Measurements from ENCODE around the gene WDR45B. TPM values are rescaled to one million over a fixed set of nuclear protein-coding genes. Genes with fewer than 3 reads are reported as not detected.

The WDR45B gene
- total RNA-seq, 1 experiment from 2014 or later, result 110 TPM

- Histone ChIP-seq H3K9me3 (no peaks in the 10 kb centered on the region), H3K36me3 (peaks cover 17% of the 10 kb centered on the region), H3K4me3 (peak overlapping the region; percentile 41), H3K27me3 (no peaks in the 10 kb centered on the region)
- DNase-seq, result peak; percentile 27
Observed at GRCh38 chr17:82648742-82649331, 593 bp upstream of the WDR45B start.

GRCh38 chr17:82647593-82648164, 565 bp downstream of the WDR45B start:
- Histone ChIP-seq H3K36me3 (peaks cover 28% of the 10 kb centered on the region), H3K4me3 (peak overlapping the region; percentile 100), H3K27me3 (no peaks in the 10 kb centered on the region), H3K9me3 (no peaks in the 10 kb centered on the region)
- peak; percentile 55 for DNase-seq

DNA sequence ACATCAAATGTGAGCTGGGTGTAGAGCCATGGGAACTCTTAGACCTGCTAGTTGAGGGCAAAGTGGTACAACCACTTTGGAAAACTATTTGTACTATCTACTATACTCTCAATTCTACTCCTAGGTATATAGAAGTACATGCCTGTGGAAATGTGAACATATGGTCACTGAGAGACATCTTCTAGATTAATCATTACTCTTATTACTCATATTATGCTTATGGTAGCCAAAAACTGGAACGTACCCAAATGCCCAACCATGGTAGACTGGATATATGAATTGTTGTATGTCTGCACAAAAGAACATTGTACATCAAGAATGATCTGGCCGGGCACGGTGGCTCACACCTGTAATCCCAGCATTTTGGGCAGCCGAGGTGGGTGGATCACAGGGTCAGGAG, 2.7 kb downstream of the WDR45B start:
- DNase-seq, result no peak
- H3K4me3 ChIP-seq, result no peak overlapping the region
- H3K36me3 ChIP-seq, result peaks cover 48% of the 10 kb centered on the region
- no peaks in the 10 kb centered on the region for H3K27me3 ChIP-seq
- no peaks in the 10 kb centered on the region for H3K9me3 ChIP-seq

- H3K27me3 ChIP-seq, result no peaks in the 10 kb centered on the region
- no peak overlapping the region for H3K4me3 ChIP-seq
- peaks cover 56% of the 10 kb centered on the region for H3K36me3 ChIP-seq
- no peaks in the 10 kb centered on the region for H3K9me3 ChIP-seq
- DNase-seq, result no peak
Observed at GRCh38 chr17:82644148-82644547, 4.1 kb downstream of the WDR45B start.

DNA sequence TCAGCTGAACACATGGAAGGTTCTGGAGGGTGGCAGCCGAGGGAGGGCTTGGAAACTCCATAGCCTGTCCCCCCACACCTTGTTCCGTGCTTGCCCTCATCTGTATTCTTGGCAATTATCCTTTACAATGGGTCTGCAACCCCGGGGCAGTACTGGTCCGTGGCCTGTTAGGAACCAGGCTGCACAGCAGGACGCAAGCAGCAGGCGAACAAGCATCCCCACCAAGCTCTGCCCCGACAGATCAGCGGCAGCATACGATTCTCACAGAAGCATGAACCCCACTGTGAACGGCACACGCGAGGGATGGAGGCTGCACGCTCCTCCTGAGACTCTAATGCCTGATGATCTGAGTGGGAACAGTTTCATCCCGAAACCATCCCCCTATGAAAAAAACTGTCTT, 6.2 kb downstream of the WDR45B start:
- DNase-seq, result no peak
- Histone ChIP-seq H3K9me3 (no peaks in the 10 kb centered on the region), H3K27me3 (no peaks in the 10 kb centered on the region), H3K36me3 (peaks cover 67% of the 10 kb centered on the region), H3K4me3 (no peak overlapping the region)

DNA sequence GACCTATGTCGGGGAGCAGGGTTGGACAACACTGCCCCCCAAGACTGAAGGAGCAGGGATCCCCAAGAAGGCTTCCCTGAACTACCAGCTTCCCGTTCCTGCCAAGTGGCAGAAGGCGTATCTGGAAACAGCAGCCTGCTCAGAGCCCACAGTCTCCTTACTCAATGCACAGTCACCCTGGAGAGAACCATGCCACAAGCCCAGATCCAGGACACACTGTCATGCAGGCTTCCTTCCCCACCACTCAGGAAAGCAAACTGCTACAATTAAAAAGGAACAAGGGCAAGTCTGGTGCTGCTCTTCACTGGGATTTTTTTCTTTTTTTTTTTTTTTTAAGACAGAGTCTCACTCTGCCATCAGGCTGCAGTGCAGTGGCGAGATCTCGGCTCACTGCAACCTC, 8.2 kb downstream of the WDR45B start:
- Histone ChIP-seq H3K4me3 (no peak overlapping the region), H3K27me3 (no peaks in the 10 kb centered on the region), H3K36me3 (peaks cover 67% of the 10 kb centered on the region), H3K9me3 (no peaks in the 10 kb centered on the region)
- DNase-seq, result no peak

- H3K36me3 ChIP-seq, result peaks cover 68% of the 10 kb centered on the region
- no peak for DNase-seq
Observed at GRCh38 chr17:82639628-82640027, 8.6 kb downstream of the WDR45B start.

GRCh38 chr17:82638183-82638773, 10.0 kb downstream of the WDR45B start:
- no peak overlapping the region for H3K4me3 ChIP-seq
- no peak for DNase-seq
- no peaks in the 10 kb centered on the region for H3K27me3 ChIP-seq
- no peaks in the 10 kb centered on the region for H3K9me3 ChIP-seq
- H3K36me3 ChIP-seq, result peaks cover 65% of the 10 kb centered on the region

More at GRCh38 chr17:82639628-82640027, 8.6 kb downstream of the WDR45B start:
- Histone ChIP-seq H3K9me3 (no peaks in the 10 kb centered on the region), H3K27me3 (no peaks in the 10 kb centered on the region), H3K4me3 (no peak overlapping the region)

DNA sequence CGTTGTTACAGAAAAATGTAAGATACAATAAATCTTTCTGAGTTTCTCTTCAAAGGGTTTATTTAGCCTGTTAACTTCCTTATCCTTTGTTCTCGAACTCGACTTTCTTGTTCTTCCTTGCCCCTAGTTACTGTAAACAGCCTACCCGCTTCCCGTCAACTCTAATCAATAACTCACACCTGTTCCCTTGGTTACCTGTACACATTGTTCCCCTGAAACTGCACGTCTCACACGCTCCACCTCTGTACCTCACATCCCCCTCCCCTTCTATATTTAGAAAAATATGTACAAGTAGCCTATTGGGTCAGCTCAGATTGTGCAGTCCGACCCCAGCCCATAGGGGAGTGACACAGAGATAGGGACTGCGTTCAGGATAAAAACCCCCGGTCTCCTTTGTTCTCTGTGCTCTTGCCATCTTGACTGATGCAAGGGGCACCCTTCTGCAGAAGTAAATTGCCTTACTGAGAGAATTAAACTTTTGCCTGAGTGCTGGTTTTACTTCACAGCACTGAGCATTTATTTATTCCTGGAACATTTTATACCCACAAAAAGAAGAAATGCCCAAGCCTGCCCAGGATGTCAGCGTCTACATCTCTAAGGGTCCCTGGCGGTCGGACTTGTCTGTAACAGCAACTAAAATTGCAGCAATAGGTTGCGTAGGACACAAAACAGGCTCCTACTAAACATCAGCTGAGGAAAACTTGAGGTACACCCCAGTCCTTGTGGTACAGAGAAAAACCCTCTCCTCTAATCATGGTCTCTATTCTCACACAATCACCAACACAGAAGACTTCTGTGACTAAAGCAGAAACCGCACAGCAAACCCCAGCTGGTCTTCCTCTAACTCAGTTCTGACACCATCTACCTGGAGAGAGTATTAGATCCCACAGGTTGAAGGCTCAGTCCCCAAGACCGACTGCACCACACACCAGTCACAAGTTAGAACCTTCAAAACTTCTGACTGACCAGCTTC, 11.3 kb downstream of the WDR45B start:
- H3K27me3 ChIP-seq, result no peaks in the 10 kb centered on the region
- H3K36me3 ChIP-seq, result peaks cover 63% of the 10 kb centered on the region
- no peak for DNase-seq
- H3K9me3 ChIP-seq, result no peaks in the 10 kb centered on the region
- H3K4me3 ChIP-seq, result no peak overlapping the region

GRCh38 chr17:82633343-82633742, 14.9 kb downstream of the WDR45B start:
- DNase-seq, result no peak
- Histone ChIP-seq H3K36me3 (peaks cover 64% of the 10 kb centered on the region), H3K27me3 (no peaks in the 10 kb centered on the region), H3K4me3 (no peak overlapping the region), H3K9me3 (no peaks in the 10 kb centered on the region)

GRCh38 chr17:82632451-82632850, 15.8 kb downstream of the WDR45B start:
- no peaks in the 10 kb centered on the region for H3K27me3 ChIP-seq
- no peak for DNase-seq
- no peak overlapping the region for H3K4me3 ChIP-seq
- H3K9me3 ChIP-seq, result no peaks in the 10 kb centered on the region
- H3K36me3 ChIP-seq, result peaks cover 68% of the 10 kb centered on the region

DNA sequence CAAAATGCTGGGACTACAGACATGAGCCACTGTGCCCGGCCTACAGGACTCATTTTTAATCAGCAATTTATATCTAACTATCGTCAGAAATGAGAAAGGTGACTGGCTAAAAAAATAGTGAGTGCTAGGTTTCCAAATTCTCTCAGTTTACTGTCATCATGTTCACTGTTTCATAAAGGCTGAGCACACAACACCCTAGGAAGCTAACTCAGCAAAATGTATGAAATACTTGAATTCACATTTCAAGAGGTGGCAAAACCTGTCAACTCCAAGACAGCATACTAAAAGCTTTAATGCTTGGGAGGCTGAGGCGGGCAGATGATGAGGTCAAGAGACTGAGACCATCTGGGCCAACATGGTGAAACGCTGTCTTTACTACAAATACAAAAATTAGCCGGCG, 16.7 kb downstream of the WDR45B start:
- no peak overlapping the region for H3K4me3 ChIP-seq
- H3K36me3 ChIP-seq, result peaks cover 74% of the 10 kb centered on the region
- no peaks in the 10 kb centered on the region for H3K9me3 ChIP-seq
- no peaks in the 10 kb centered on the region for H3K27me3 ChIP-seq
- DNase-seq, result no peak

- no peaks in the 10 kb centered on the region for H3K9me3 ChIP-seq
Observed at GRCh38 chr17:82630212-82630611, 18.0 kb downstream of the WDR45B start.

GRCh38 chr17:82629748-82630147, 18.5 kb downstream of the WDR45B start:
- H3K9me3 ChIP-seq, result no peaks in the 10 kb centered on the region
- DNase-seq, result no peak
- H3K36me3 ChIP-seq, result peaks cover 82% of the 10 kb centered on the region

More at GRCh38 chr17:82630212-82630611, 18.0 kb downstream of the WDR45B start:
- no peak for DNase-seq
- peaks cover 82% of the 10 kb centered on the region for H3K36me3 ChIP-seq
- H3K27me3 ChIP-seq, result no peaks in the 10 kb centered on the region
- H3K4me3 ChIP-seq, result no peak overlapping the region

GRCh38 chr17:82627405-82627804, 20.8 kb downstream of the WDR45B start:
- DNase-seq, result no peak
- no peaks in the 10 kb centered on the region for H3K27me3 ChIP-seq
- no peak overlapping the region for H3K4me3 ChIP-seq
- H3K36me3 ChIP-seq, result peaks cover 80% of the 10 kb centered on the region
- H3K9me3 ChIP-seq, result no peaks in the 10 kb centered on the region

More at GRCh38 chr17:82629748-82630147, 18.5 kb downstream of the WDR45B start:
- Histone ChIP-seq H3K27me3 (no peaks in the 10 kb centered on the region), H3K4me3 (no peak overlapping the region)

DNA sequence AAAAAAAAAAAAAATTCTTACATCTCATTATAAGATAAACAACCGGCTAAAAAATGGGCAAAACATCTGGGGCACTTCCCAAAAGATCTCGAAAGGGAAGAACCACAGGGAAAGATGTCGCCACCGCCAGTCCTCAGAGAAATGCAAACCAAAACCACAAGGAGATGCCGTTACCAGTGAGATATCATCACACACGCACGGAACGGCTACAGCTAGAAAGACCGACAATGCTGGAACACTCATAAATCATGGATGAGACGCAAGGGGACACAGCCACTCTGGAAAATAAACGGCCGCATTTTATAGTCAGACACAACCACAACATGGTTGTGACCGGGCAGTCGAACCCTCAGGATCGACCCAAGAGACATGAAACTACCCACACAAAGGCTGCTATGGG, 24.5 kb downstream of the WDR45B start:
- Histone ChIP-seq H3K9me3 (no peaks in the 10 kb centered on the region), H3K36me3 (peaks cover 89% of the 10 kb centered on the region), H3K4me3 (no peak overlapping the region), H3K27me3 (no peaks in the 10 kb centered on the region)
- DNase-seq, result no peak

DNA sequence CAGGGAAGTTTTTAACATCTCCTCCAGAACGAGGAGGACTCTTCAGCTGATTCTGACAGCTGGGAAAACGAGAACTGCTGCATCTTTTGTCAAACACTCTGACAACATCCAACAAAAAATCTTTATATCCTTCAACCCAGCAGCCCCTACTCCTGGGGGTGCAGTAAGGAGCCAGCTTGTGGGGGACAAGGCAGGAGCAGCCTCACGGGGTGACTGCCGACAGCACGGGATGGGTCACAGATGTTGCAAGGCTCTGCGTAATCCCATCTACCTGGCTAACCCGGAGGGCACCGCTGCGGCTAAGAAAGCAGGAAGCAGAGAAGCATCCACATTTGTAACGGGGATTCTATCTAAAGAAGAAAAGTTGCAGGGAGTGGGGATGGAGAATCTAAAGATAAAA, 28.6 kb downstream of the WDR45B start:
- Histone ChIP-seq H3K9me3 (no peaks in the 10 kb centered on the region), H3K4me3 (no peak overlapping the region), H3K27me3 (no peaks in the 10 kb centered on the region), H3K36me3 (peaks cover 87% of the 10 kb centered on the region)
- DNase-seq, result no peak
